ENCODE data around the gene G6PC2. TPM values are rescaled to one million over a fixed set of nuclear protein-coding genes. Genes with fewer than 3 reads are reported as not detected.

G6PC2 gene
- total RNA-seq, 1 experiment from 2014 or later = not detected

DNA sequence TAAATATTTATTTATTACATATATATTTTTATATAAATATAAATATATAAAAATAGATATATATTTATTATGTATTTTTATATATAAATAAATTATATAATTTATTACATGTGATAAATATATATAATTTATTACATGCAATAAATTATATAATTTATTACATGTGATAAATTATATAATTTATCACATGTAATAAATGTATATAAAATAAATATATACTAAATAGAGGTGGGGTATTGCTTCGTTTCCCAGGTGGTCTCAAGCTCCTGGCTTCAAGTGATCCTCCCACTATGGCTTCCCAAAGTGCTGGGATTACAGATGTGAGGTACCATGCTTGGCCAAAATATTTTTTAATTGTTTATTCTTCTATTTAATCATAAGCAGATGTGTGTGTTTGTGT, 3.6 kb upstream of the G6PC2 start:
- Histone ChIP-seq H3K27ac (no peak overlapping the region), H3K9me2 (ENCODE audit: insufficient read depth) (no peaks in the 10 kb centered on the region), H3K4me1 (replicated peaks; ENCODE audit: insufficient read depth) (no peaks in the 10 kb centered on the region), H3F3A (ENCODE audit: insufficient read depth, low read depth) (no peaks in the 10 kb centered on the region), H3K9me3 (ENCODE audit: insufficient read depth, low read depth) (no peaks in the 10 kb centered on the region), H3K27me3 (ENCODE audit: insufficient read depth, low read depth) (no peaks in the 10 kb centered on the region), H3K79me2 (ENCODE audit: low read depth) (no peaks in the 10 kb centered on the region), H3K36me3 (ENCODE audit: low read depth) (no peaks in the 10 kb centered on the region), H3K4me3 (no peak overlapping the region), H3K4me2 (no peak overlapping the region), H4K20me1 (ENCODE audit: insufficient read depth) (no peaks in the 10 kb centered on the region), H2AFZ (no peak overlapping the region)
- no peak for TF ChIP-seq EZH2 (IDR thresholded peaks at IDR 0.05; ENCODE audit: low read depth)
- TF ChIP-seq, protein P1, sequence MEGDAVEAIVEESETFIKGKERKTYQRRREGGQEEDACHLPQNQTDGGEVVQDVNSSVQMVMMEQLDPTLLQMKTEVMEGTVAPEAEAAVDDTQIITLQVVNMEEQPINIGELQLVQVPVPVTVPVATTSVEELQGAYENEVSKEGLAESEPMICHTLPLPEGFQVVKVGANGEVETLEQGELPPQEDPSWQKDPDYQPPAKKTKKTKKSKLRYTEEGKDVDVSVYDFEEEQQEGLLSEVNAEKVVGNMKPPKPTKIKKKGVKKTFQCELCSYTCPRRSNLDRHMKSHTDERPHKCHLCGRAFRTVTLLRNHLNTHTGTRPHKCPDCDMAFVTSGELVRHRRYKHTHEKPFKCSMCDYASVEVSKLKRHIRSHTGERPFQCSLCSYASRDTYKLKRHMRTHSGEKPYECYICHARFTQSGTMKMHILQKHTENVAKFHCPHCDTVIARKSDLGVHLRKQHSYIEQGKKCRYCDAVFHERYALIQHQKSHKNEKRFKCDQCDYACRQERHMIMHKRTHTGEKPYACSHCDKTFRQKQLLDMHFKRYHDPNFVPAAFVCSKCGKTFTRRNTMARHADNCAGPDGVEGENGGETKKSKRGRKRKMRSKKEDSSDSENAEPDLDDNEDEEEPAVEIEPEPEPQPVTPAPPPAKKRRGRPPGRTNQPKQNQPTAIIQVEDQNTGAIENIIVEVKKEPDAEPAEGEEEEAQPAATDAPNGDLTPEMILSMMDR (conservative IDR thresholded peaks at IDR 0.05) = no peak
- intact Hi-C loops (cut with micrococcal nuclease; ENCODE audit: unreplicated experiment) = no loop called here
- ChIA-PET CTCF (no interaction called here), POLR2A (ENCODE audit: unreplicated experiment) (no interaction called here)
- no TSS peak for BruUV-seq (replicated peaks)
- DNase-seq = no peak

- Histone ChIP-seq H3K9me3 (ENCODE audit: insufficient read depth, low read depth) (no peaks in the 10 kb centered on the region), H3K79me2 (ENCODE audit: low read depth) (no peaks in the 10 kb centered on the region), H3K9me2 (ENCODE audit: insufficient read depth) (no peaks in the 10 kb centered on the region), H2AFZ (no peak overlapping the region), H3K27ac (no peak overlapping the region), H3K27me3 (ENCODE audit: insufficient read depth, low read depth) (no peaks in the 10 kb centered on the region), H3K4me2 (no peak overlapping the region), H4K20me1 (ENCODE audit: insufficient read depth) (no peaks in the 10 kb centered on the region), H3F3A (ENCODE audit: insufficient read depth, low read depth) (no peaks in the 10 kb centered on the region), H3K36me3 (ENCODE audit: low read depth) (no peaks in the 10 kb centered on the region), H3K4me1 (replicated peaks; ENCODE audit: insufficient read depth) (no peaks in the 10 kb centered on the region), H3K4me3 (no peak overlapping the region)
- CTCF ChIA-PET = no interaction called here
- no peak for DNase-seq
- intact Hi-C loops (cut with micrococcal nuclease; ENCODE audit: unreplicated experiment) = no loop called here
- no peak for TF ChIP-seq EZH2 (IDR thresholded peaks at IDR 0.05; ENCODE audit: low read depth)
- TF ChIP-seq, protein P1 (conservative IDR thresholded peaks at IDR 0.05) = no peak
- POLR2A ChIA-PET (ENCODE audit: unreplicated experiment) = no interaction called here
- BruUV-seq (replicated peaks) = no TSS peak
Measured at GRCh38 chr2:168903888-168904287, 2.8 kb downstream of the G6PC2 start.

GRCh38 chr2:168904358-168904757, 3.3 kb downstream of the G6PC2 start:
- no peak overlapping the region for H3K4me3 ChIP-seq
- no peaks in the 10 kb centered on the region for H3F3A ChIP-seq (ENCODE audit: insufficient read depth, low read depth)
- no peaks in the 10 kb centered on the region for H3K9me2 ChIP-seq (ENCODE audit: insufficient read depth)
- H2AFZ ChIP-seq = no peak overlapping the region
- H3K27ac ChIP-seq = no peak overlapping the region
- no TSS peak for BruUV-seq (replicated peaks)
- no peak for DNase-seq
- intact Hi-C loops (cut with micrococcal nuclease; ENCODE audit: unreplicated experiment) = no loop called here
- no peaks in the 10 kb centered on the region for H3K9me3 ChIP-seq (ENCODE audit: insufficient read depth, low read depth)
- no peaks in the 10 kb centered on the region for H3K79me2 ChIP-seq (ENCODE audit: low read depth)
- H3K4me1 ChIP-seq (replicated peaks; ENCODE audit: insufficient read depth) = no peaks in the 10 kb centered on the region
- no peaks in the 10 kb centered on the region for H3K36me3 ChIP-seq (ENCODE audit: low read depth)
- H3K27me3 ChIP-seq (ENCODE audit: insufficient read depth, low read depth) = no peaks in the 10 kb centered on the region
- POLR2A ChIA-PET (ENCODE audit: unreplicated experiment) = no interaction called here
- TF ChIP-seq, protein P1 (conservative IDR thresholded peaks at IDR 0.05) = no peak
- TF ChIP-seq EZH2 (IDR thresholded peaks at IDR 0.05; ENCODE audit: low read depth) = no peak
- no peaks in the 10 kb centered on the region for H4K20me1 ChIP-seq (ENCODE audit: insufficient read depth)
- CTCF ChIA-PET = no interaction called here
- H3K4me2 ChIP-seq = no peak overlapping the region
